Activated T-helper 1 cell treated with anti-CD3 and anti-CD28 coated beads, Interleukin-12 subunit alpha, Interleukin-12 subunit beta, Interleukin-2, Interleukin-4 antibody, amounts not matched to agents 30 ng/mL and 10 ng/mL and 1 ng/mL, durations not matched to agents 14 hours and 24 hours and 36 hours (primary cell): Measurements from ENCODE around the gene CNST. TPM values are rescaled to one million over a fixed set of nuclear protein-coding genes. Genes with fewer than 3 reads are reported as not detected.
"Not testable (repeated sequence)": the region's sequence is repeated elsewhere in the genome, so short reads cannot be mapped to it uniquely, and the experiment has no call there.

Experiments
- DNase-seq: peaks from one replicate; pipeline ENCODE4 v3.0.0; 2021; ENCODE audit warnings: low spot score
- H3K27ac Mint-ChIP-seq: one replicate; pipeline ENCODE4 v1.8.0; 2021; ENCODE audit warnings: mild to moderate bottlenecking, mixed read lengths
- H3K27me3 Mint-ChIP-seq: one replicate; pipeline ENCODE4 v1.8.0; 2022; ENCODE audit warnings: mild to moderate bottlenecking, moderate library complexity, mixed read lengths; ENCODE audit not compliant: insufficient read depth
- H3K36me3 Mint-ChIP-seq: one replicate; pipeline ENCODE4 v1.8.0; 2021; ENCODE audit warnings: low read depth, mixed read lengths
- H3K4me1 Mint-ChIP-seq: one replicate; pipeline ENCODE4 v1.8.0; 2021; ENCODE audit warnings: low read depth, mixed read lengths
- H3K4me3 Mint-ChIP-seq: one replicate; pipeline ENCODE4 v1.8.0; 2021; ENCODE audit warnings: mild to moderate bottlenecking, moderate library complexity, mixed read lengths
- H3K9me3 Mint-ChIP-seq: one replicate; pipeline ENCODE4 v1.8.0; 2021; ENCODE audit warnings: mixed read lengths
- intact Hi-C: fragments of 100-400 bp; cut with micrococcal nuclease; formaldehyde crosslinking; loops from one replicate; pipeline ENCODE4 v1.15.1; 2024
- total RNA-seq: library from RNA; stranded (reverse); gene quantifications from 2 replicates; pipeline ENCODE4 v1.2.3, GENCODE V29; 2022

The CNST gene
- total RNA-seq, 1 donor from 2014 or later: 27.0 TPM

DNA sequence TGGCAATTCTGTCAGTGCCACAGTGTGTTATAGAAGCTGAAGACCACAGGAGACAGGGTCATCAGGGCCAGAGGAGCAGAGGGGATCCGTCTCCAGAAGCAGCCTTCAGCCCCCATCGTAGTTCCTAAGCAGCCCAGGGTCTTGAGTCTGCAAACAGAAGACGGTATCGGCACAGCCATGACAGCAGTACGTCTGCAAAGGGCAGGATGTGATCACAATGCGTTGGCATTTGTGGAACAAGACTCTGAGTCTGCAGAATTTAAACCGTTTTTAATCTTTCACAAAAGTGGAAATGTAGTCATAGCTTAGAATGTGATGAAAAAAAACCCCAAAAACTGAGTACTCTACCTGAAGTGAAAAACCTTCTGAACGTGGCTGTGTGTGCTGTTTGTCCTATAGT, 113.9 kb downstream of the CNST start:
- H3K36me3 Mint-ChIP-seq: no peaks in the 10 kb centered on the region
- no peaks in the 10 kb centered on the region for H3K9me3 Mint-ChIP-seq
- no peak overlapping the region for H3K27ac Mint-ChIP-seq
- intact Hi-C loops: no loop called here
- H3K4me1 Mint-ChIP-seq: no peaks in the 10 kb centered on the region
- no peak for DNase-seq
- H3K27me3 Mint-ChIP-seq: no peaks in the 10 kb centered on the region
- H3K4me3 Mint-ChIP-seq: no peak overlapping the region

DNA sequence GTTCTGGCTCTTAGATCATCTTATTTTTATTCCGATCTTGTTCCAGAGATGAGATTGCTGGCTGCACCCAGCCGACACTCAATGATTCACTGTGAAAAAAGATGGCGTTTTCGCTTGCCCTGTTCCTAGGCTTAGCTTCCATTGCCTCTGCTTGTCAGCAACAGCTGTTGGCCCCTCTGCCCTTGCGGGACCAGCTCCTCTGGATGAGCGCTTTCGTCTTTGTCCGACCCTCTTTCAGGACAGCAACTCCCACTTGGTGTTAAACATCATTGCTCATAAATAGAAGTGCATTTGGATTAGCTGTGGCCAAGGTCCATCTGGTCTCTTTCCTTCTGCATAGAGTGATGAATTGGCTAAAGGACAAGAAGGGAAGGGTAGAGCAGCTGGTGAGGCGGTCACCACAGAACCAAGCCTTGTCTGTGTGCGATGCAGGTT, 114.5 kb downstream of the CNST start:
- Mint-ChIP-seq H3K4me1 (no peaks in the 10 kb centered on the region), H3K27me3 (no peaks in the 10 kb centered on the region), H3K4me3 (no peak overlapping the region), H3K9me3 (no peaks in the 10 kb centered on the region), H3K36me3 (no peaks in the 10 kb centered on the region), H3K27ac (no peak overlapping the region)
- intact Hi-C loops: no loop called here
- no peak for DNase-seq

DNA sequence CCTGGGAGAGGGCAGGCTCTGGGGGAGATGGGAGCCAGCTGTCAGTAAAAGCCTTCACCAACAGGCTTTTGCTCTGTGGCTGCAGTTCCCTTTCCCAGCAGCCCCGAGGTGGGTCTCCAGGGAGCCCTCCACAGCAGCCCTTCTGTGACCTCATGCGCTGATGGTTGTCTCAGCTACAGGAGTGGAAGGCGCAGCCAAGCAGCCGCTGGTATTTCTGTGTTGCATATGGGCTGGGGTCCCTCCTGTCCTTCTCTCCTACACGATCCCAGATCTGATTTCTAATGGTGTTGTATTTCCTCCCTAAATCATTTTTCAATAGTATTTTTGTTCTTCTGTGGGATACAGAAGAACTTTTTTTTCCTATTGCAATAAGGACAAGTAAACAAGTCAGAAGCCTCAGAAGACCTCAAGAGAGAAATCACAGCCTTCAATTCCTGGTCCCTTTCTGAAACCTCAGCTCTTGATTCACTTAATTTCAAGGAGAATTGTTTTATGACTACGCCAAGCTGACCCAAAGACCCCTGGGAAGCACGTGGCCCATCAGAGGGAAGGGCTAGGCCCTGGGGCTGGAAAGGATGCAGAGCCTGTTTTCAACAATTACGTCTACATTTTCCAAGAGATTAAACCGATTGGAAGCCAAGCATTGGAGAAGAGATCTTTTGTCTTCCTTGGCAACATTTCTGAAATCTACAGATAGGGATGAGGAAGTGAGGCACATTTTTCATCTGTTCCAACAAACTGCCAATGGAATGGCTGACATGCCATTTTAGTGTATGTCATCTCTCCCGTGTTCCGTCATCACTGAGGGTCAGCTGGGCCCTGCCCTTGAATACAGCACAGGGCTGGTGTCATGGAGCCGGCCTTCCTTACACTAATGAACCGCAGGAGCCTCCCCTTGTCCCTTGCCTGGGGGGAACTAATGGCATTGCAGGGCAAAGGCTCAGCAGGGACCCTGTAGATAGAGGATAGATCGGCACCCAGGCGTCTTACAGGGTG, 115.9 kb downstream of the CNST start:
- intact Hi-C loops: no loop called here
- H3K27me3 Mint-ChIP-seq: peaks cover 2% of the 10 kb centered on the region
- no peak overlapping the region for H3K4me3 Mint-ChIP-seq
- no peaks in the 10 kb centered on the region for H3K4me1 Mint-ChIP-seq
- no peak overlapping the region for H3K27ac Mint-ChIP-seq
- H3K9me3 Mint-ChIP-seq: no peaks in the 10 kb centered on the region
- H3K36me3 Mint-ChIP-seq: no peaks in the 10 kb centered on the region
- no peak for DNase-seq

DNA sequence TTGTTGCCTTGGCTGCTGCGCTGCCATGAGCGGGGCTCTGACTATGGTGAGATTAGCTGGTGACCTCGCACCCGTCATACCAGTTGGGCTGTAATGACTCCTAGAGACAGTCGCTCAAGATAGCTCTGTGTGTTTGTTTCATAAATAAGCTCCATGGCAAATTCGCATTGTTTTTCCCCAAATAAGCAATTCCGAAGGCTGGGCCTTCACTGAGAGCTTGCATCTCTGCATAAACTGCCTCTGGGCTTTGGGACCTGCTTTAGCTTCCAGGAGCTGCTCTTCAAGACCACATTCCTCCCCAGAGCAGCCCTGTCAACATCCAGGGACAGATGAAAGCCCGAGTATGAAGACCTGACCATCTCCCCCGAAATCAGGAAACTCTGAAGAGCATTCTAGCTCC, 117.3 kb downstream of the CNST start:
- peaks cover 2% of the 10 kb centered on the region for H3K27me3 Mint-ChIP-seq
- H3K4me3 Mint-ChIP-seq: no peak overlapping the region
- DNase-seq: no peak

DNA sequence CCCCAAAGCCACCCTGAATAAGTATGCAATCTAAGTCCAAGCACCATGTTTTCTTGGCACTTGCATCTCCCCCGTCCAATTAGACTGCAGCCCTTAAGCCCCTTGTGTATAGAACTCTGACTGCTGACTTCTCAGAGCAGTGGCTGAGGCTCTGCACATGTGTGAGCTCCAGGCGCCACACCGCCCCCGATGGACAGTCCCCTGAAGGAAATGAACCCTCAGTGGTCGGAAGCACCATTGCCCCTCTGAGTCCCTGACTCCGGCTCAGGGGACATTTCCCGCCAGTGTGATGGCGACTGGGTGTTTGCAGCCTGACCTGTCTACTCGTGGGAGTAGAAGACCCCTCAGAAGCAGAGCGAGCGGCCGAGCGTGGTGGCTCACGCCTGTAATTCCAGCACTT, 120.7 kb downstream of the CNST start:
- peaks cover 2% of the 10 kb centered on the region for H3K27me3 Mint-ChIP-seq
- no peak for DNase-seq
- H3K4me3 Mint-ChIP-seq: no peak overlapping the region
- no peaks in the 10 kb centered on the region for H3K9me3 Mint-ChIP-seq
- no peaks in the 10 kb centered on the region for H3K36me3 Mint-ChIP-seq
- H3K27ac Mint-ChIP-seq: no peak overlapping the region
- intact Hi-C loops: no loop called here
- no peaks in the 10 kb centered on the region for H3K4me1 Mint-ChIP-seq

More for the DNA sequence above, 117.3 kb downstream of the CNST start:
- Mint-ChIP-seq H3K27ac (no peak overlapping the region), H3K4me1 (no peaks in the 10 kb centered on the region), H3K36me3 (no peaks in the 10 kb centered on the region), H3K9me3 (no peaks in the 10 kb centered on the region)
- intact Hi-C loops: no loop called here

DNA sequence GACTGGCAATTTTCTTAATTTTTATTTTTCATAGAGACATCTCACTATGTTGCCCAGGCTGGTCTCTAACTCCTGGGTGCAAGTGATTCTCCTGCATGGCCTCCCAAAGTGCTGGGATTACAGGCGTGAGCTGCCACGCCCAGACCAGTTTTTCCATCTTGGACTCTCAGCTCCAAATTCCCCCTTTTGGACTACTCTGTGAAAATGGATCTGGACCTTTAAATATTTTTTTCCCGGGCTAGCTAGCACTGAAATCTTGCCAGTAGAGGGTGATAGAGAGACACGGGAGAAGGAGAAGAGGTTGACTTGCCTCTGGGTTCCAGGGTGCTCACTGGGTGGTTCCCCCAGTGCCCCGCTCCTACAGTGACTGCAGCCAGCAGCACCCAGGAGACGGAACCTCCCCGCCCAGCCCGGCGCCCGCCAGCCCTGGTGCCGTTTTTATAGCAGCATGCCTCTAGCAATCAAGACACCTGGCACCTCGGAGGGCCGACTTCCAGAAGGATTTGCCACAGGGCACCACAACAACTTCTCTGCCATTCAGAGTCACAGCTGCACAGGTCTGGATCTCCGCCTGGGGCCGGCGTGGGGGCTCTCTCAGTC, 123.3 kb downstream of the CNST start:
- Mint-ChIP-seq H3K4me1 (no peaks in the 10 kb centered on the region), H3K36me3 (no peaks in the 10 kb centered on the region), H3K9me3 (peaks cover 10% of the 10 kb centered on the region), H3K27ac (no peak overlapping the region), H3K4me3 (no peak overlapping the region), H3K27me3 (peaks cover 2% of the 10 kb centered on the region)
- DNase-seq: peak; percentile 20
- intact Hi-C loops: loop anchor here (1.0 to 10.0 kb wide), 4 partner anchors 10 to 1535 kb away; partner anchors contain the start of genes KIF26B and SCCPDH

DNA sequence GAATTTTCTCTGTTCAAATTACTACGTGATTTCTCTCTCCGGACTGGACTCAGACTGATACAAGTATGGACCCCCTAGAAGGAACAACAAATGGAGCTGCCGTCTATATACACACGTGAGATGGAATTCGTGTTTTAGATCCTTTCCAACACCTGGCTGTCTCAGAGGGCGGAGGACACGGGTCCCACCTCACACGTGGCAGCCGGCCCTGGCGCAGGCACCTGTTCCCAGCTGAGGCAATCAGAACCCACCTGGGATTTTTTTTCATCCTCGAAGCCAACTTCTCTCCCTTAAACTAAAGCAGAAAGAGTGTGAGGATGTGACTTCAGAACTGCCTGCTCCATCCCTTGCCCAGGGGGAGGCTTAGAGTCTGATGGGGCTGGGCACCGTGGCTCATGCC, 123.8 kb downstream of the CNST start:
- Mint-ChIP-seq H3K36me3 (no peaks in the 10 kb centered on the region), H3K27ac (no peak overlapping the region), H3K4me1 (no peaks in the 10 kb centered on the region), H3K27me3 (peaks cover 2% of the 10 kb centered on the region), H3K4me3 (no peak overlapping the region), H3K9me3 (peaks cover 15% of the 10 kb centered on the region)
- intact Hi-C loops: loop anchor here (10.0 kb wide), 1 partner anchor 1535 kb away; the partner anchor contains the start of gene KIF26B
- no peak for DNase-seq

DNA sequence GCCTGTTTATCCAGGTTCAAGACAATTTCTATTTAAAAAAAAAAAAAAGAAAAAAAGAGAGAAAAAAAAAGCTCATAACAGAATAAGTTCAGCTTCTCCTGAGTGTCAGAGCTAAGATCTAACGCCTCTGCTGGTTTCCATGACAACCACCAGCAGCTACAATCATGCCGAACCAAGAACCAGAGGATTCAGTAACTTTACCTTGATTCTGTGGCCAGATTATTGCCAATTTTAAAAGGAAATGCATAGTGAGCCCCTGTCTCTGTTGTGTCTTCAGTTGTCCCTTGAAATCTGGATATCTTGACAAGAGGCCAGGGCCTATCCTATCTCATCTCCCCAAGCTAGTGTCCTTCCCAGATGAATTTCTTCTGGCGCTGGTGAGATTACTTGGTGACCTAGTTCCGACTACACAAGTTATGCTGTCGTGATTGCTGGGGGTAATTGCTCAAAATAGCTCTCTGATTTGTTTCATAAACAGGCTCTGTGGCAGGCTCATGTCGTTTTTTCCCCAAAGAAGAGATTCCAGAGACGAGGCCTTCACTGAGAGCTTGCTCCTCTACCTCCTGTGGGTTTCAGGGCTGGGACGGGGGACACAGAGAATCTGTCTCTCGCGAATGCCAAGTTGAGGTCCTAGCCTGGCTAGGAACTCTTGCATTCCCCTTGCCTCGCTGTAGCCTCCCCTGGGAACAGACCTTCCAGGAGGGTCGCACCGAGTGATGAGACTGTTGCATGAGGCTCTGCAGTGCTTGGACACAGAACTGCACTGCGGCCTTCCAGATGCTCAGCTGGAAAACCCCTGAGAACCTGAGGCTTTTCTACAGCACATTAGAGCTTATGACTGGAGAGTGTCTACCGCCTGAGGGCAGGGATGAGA, 125.6 kb downstream of the CNST start:
- H3K4me3 Mint-ChIP-seq: no peak overlapping the region
- intact Hi-C loops: loop anchor here (10.0 kb wide), 1 partner anchor 1537 kb away; the partner anchor contains the start of gene KIF26B
- H3K27me3 Mint-ChIP-seq: peaks cover 2% of the 10 kb centered on the region
- no peak overlapping the region for H3K27ac Mint-ChIP-seq
- H3K9me3 Mint-ChIP-seq: peaks cover 15% of the 10 kb centered on the region
- H3K4me1 Mint-ChIP-seq: no peaks in the 10 kb centered on the region
- no peak for DNase-seq
- H3K36me3 Mint-ChIP-seq: no peaks in the 10 kb centered on the region

DNA sequence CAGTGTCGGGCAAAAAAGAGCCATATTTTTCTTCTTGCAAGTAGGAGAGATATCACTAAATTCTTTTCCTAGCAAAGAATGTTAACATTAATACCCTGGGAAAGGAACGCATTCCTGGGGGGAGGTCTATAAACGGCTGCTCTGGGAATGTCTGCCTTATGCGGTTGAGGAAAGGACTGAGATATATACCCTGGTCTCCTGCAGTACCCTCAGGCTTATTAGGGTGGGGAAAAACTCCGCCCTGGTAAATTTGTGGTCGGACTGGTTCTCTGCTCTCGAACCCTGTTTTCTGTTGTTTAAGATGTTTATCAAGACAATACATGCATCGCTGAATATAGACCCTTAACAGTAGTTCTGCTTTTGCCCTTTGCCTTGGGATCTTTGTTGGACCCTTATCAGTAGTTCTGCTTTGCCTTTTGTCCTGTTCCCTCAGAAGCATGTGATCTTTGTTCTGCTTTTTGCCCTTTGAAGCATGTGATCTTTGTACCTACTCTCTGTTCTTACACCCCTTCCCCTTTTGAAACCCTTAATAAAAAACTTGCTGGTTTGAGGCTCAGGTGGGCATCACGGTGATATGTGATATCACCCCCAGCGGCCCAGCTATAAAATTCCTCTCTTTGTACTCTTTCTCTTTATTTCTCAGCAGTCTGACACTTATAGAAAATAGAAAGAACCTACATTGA, 128.1 kb downstream of the CNST start:
- H3K27ac Mint-ChIP-seq, H3K36me3 Mint-ChIP-seq, H3K4me1 Mint-ChIP-seq, DNase-seq, H3K27me3 Mint-ChIP-seq, H3K4me3 Mint-ChIP-seq: not testable (repeated sequence)
- peaks cover 15% of the 10 kb centered on the region for H3K9me3 Mint-ChIP-seq
- intact Hi-C loops: loop anchor here (10.0 kb wide), 1 partner anchor 1540 kb away; the partner anchor contains the start of gene KIF26B

DNA sequence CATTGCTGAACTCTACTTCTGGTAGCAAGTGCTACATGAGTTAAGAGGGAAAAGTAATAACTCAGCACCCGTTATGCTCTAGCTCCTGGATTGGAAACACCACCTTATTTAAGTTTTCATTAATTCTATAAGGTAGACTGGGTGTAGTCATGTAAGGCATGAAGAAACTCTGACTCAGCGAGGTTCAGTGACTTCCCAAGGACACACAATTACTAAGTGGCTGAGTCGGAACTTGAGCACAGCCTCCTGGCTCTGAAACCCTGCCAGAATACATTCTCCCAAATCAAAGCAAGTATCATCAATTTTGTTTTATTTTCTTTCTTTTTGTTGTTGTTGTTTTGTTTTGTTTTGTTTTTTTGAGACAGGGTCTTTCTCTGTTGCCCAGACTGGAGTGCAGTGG, 128.9 kb downstream of the CNST start:
- Mint-ChIP-seq H3K4me3 (no peak overlapping the region), H3K4me1 (peaks cover 6% of the 10 kb centered on the region), H3K9me3 (peaks cover 15% of the 10 kb centered on the region), H3K36me3 (no peaks in the 10 kb centered on the region), H3K27me3 (peaks cover 2% of the 10 kb centered on the region), H3K27ac (no peak overlapping the region)
- no peak for DNase-seq
- intact Hi-C loops: loop anchor here (5.0 to 10.0 kb wide), 3 partner anchors 683 to 1540 kb away; partner anchors contain the start of gene KIF26B

DNA sequence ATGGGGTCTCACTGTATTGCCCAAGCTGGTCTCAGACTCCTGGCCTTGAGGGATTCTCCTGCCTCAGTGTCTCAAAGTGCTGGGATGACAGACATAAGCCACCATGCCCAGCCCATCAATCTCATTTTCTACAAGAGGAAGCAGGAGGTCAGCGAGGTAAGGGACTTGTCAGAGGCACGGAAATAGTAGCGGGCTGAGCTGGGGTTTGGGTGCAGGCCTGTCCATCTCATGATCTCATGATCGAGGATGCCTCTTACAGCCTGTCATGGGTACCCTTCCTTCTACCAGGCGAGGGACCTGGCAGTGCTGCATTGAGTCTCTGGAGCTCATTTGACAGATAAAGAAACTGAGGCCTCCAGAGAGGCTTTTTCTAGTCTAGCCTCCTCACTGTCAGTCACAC, 129.4 kb downstream of the CNST start:
- DNase-seq: no peak
- no peak overlapping the region for H3K4me3 Mint-ChIP-seq
- peaks cover 6% of the 10 kb centered on the region for H3K4me1 Mint-ChIP-seq
- peaks cover 2% of the 10 kb centered on the region for H3K27me3 Mint-ChIP-seq
- H3K36me3 Mint-ChIP-seq: no peaks in the 10 kb centered on the region
- no peak overlapping the region for H3K27ac Mint-ChIP-seq
- peaks cover 15% of the 10 kb centered on the region for H3K9me3 Mint-ChIP-seq
- intact Hi-C loops: loop anchor here (5.0 to 10.0 kb wide), 3 partner anchors 683 to 1541 kb away; partner anchors contain the start of gene KIF26B
